ENCODE results near the gene MAGI2. TPM values are rescaled to one million over a fixed set of nuclear protein-coding genes. Genes with fewer than 3 reads are reported as not detected.

Gene MAGI2
- total RNA-seq, 1 experiment from 2014 or later: 0.52 TPM

- TF ChIP-seq CTCF (IDR thresholded peaks at IDR 0.05; ENCODE audit: unreplicated experiment): no peak
- Mint-ChIP-seq H3K4me1 (ENCODE audit: low read depth, unreplicated experiment) (no peaks in the 10 kb centered on the region), H3K36me3 (ENCODE audit: insufficient read depth, unreplicated experiment) (no peaks in the 10 kb centered on the region), H3K27me3 (ENCODE audit: unreplicated experiment) (no peaks in the 10 kb centered on the region), H3K4me3 (ENCODE audit: low read depth, unreplicated experiment) (no peak overlapping the region), H3K27ac (ENCODE audit: unreplicated experiment) (no peak overlapping the region), H3K9me3 (ENCODE audit: low read depth, unreplicated experiment) (peaks cover 2% of the 10 kb centered on the region)
- BruUV-seq (replicated peaks): no TSS peak
- intact Hi-C loops (cut with micrococcal nuclease; ENCODE audit: unreplicated experiment): no loop called here
- no peak for DNase-seq
- CTCF ChIA-PET: no interaction called here
Measured at GRCh38 chr7:78528964-78529363, 924.5 kb downstream of the MAGI2 start.

- DNase-seq: no peak
- no peak for TF ChIP-seq CTCF (IDR thresholded peaks at IDR 0.05; ENCODE audit: unreplicated experiment)
- Mint-ChIP-seq H3K27me3 (ENCODE audit: unreplicated experiment) (no peaks in the 10 kb centered on the region), H3K9me3 (ENCODE audit: low read depth, unreplicated experiment) (no peaks in the 10 kb centered on the region), H3K27ac (ENCODE audit: unreplicated experiment) (no peak overlapping the region), H3K4me1 (ENCODE audit: low read depth, unreplicated experiment) (no peaks in the 10 kb centered on the region), H3K36me3 (ENCODE audit: insufficient read depth, unreplicated experiment) (no peaks in the 10 kb centered on the region), H3K4me3 (ENCODE audit: low read depth, unreplicated experiment) (no peak overlapping the region)
- no TSS peak for BruUV-seq (replicated peaks)
- intact Hi-C loops (cut with micrococcal nuclease; ENCODE audit: unreplicated experiment): no loop called here
- CTCF ChIA-PET: no interaction called here
Measured at GRCh38 chr7:78523930-78524329, 929.5 kb downstream of the MAGI2 start.

- TF ChIP-seq CTCF (IDR thresholded peaks at IDR 0.05; ENCODE audit: unreplicated experiment): no peak
- Mint-ChIP-seq H3K36me3 (ENCODE audit: insufficient read depth, unreplicated experiment) (no peaks in the 10 kb centered on the region), H3K4me1 (ENCODE audit: low read depth, unreplicated experiment) (no peaks in the 10 kb centered on the region), H3K9me3 (ENCODE audit: low read depth, unreplicated experiment) (no peaks in the 10 kb centered on the region), H3K27ac (ENCODE audit: unreplicated experiment) (no peak overlapping the region), H3K4me3 (ENCODE audit: low read depth, unreplicated experiment) (no peak overlapping the region), H3K27me3 (ENCODE audit: unreplicated experiment) (no peaks in the 10 kb centered on the region)
- intact Hi-C loops (cut with micrococcal nuclease; ENCODE audit: unreplicated experiment): no loop called here
- CTCF ChIA-PET: no interaction called here
- DNase-seq: no peak
- no TSS peak for BruUV-seq (replicated peaks)
Measured at GRCh38 chr7:78521961-78522360, 931.5 kb downstream of the MAGI2 start.

GRCh38 chr7:78516450-78516849 is 937.0 kb downstream of the MAGI2 start:
- H3K4me3 Mint-ChIP-seq (ENCODE audit: low read depth, unreplicated experiment): no peak overlapping the region
- no peaks in the 10 kb centered on the region for H3K27me3 Mint-ChIP-seq (ENCODE audit: unreplicated experiment)
- no TSS peak for BruUV-seq (replicated peaks)
- intact Hi-C loops (cut with micrococcal nuclease; ENCODE audit: unreplicated experiment): loop anchor here (10.0 kb wide), 1 partner anchor 658 kb away; no protein-coding TSS in a partner anchor
- H3K36me3 Mint-ChIP-seq (ENCODE audit: insufficient read depth, unreplicated experiment): no peaks in the 10 kb centered on the region
- no peaks in the 10 kb centered on the region for H3K9me3 Mint-ChIP-seq (ENCODE audit: low read depth, unreplicated experiment)
- DNase-seq: no peak
- no peaks in the 10 kb centered on the region for H3K4me1 Mint-ChIP-seq (ENCODE audit: low read depth, unreplicated experiment)
- CTCF ChIA-PET: interaction anchor here (0.5 kb wide), 1 partner anchor 15 kb away, joined by 4 read pairs; no protein-coding TSS in a partner anchor
- H3K27ac Mint-ChIP-seq (ENCODE audit: unreplicated experiment): no peak overlapping the region
- no peak for TF ChIP-seq CTCF (IDR thresholded peaks at IDR 0.05; ENCODE audit: unreplicated experiment)
